Neuronal stem cell (in vitro differentiated cells): ENCODE measurements around the gene NUP62.

Source experiments
- DNase-seq: peaks from one replicate; pipeline ENCODE4 v3.0.0-alpha.2; 2013; ENCODE audit warnings: low spot score
- H2AFZ ChIP-seq: one replicate; pipeline ENCODE4 v1.6.1; 2013; ENCODE audit warnings: mild to moderate bottlenecking, low read length, inconsistent platforms
- H2AK5ac ChIP-seq: 2 replicates; pipeline ENCODE4 v1.6.1; 2013; ENCODE audit warnings: low read depth, mild to moderate bottlenecking, inconsistent platforms, low read length, moderate library complexity, mixed read lengths
- H2BK120ac ChIP-seq: 2 replicates; pipeline ENCODE4 v1.6.1; 2013; ENCODE audit warnings: low read depth, mild to moderate bottlenecking, inconsistent platforms, low read length, moderate library complexity, mixed read lengths
- H2BK12ac ChIP-seq: one replicate; pipeline ENCODE4 v1.6.1; 2013; ENCODE audit warnings: low read length, inconsistent platforms
- H2BK15ac ChIP-seq: 2 replicates; pipeline ENCODE4 v1.6.1; 2013; ENCODE audit warnings: mild to moderate bottlenecking, low read length, inconsistent platforms, mixed read lengths
- H2BK5ac ChIP-seq: one replicate; pipeline ENCODE4 v1.6.1; 2013; ENCODE audit warnings: inconsistent platforms, mild to moderate bottlenecking, low read length, moderate library complexity
- H3K14ac ChIP-seq: one replicate; pipeline ENCODE4 v1.6.1; 2013; ENCODE audit warnings: low read length, inconsistent platforms
- H3K18ac ChIP-seq: 2 replicates; pipeline ENCODE4 v1.6.1; 2013; ENCODE audit warnings: low read length, inconsistent platforms
- H3K23ac ChIP-seq: 2 replicates; pipeline ENCODE4 v1.6.1; 2013; ENCODE audit warnings: low read depth, mild to moderate bottlenecking, mixed read lengths, low read length, inconsistent platforms; ENCODE audit not compliant: poor library complexity
- H3K27ac ChIP-seq: replicated peaks from 3 replicates; pipeline ENCODE4 v1.5.1; 2013; ENCODE audit warnings: low read length, inconsistent platforms
- H3K27me3 ChIP-seq, 3 experiments: 2 replicates each; pipeline ENCODE4 v1.6.1; 2013; ENCODE audit warnings: low read length in 3 of 3, mild to moderate bottlenecking in 2 of 3, inconsistent platforms in 1 of 3, low read depth in 1 of 3, mixed read lengths in 1 of 3, moderate library complexity in 1 of 3; ENCODE audit not compliant: control insufficient read depth in 3 of 3, insufficient read depth in 3 of 3
- H3K36me3 ChIP-seq, 2 donors: replicated peaks in 1 of 2; 2 replicates each; pipeline ENCODE4 v1.6.1; 2013; ENCODE audit warnings: low read length in 2 of 2; ENCODE audit not compliant: control insufficient read depth in 2 of 2, insufficient read depth in 2 of 2
- H3K4ac ChIP-seq: 2 replicates; pipeline ENCODE4 v1.6.1; 2013; ENCODE audit warnings: inconsistent platforms, mild to moderate bottlenecking, low read length, moderate library complexity
- H3K4me1 ChIP-seq, 2 donors: 1 replicate in 1 of 2; 2 replicates in 1 of 2; pipeline ENCODE4 v1.6.1; 2013; ENCODE audit warnings: low read length in 2 of 2, low read depth in 1 of 2; ENCODE audit not compliant: control insufficient read depth in 2 of 2, insufficient read depth in 1 of 2
- H3K4me2 ChIP-seq: one replicate; pipeline ENCODE4 v1.6.1; 2013; ENCODE audit warnings: mild to moderate bottlenecking, low read length, inconsistent platforms; ENCODE audit not compliant: insufficient read depth, poor library complexity, severe bottlenecking
- H3K4me3 ChIP-seq, 2 donors: 2 replicates each; pipeline ENCODE4 v1.5.1; 2013; ENCODE audit warnings: low read length in 2 of 2, mild to moderate bottlenecking in 2 of 2, inconsistent platforms in 1 of 2, moderate library complexity in 1 of 2
- H3K79me1 ChIP-seq: one replicate; pipeline ENCODE4 v1.6.1; 2013; ENCODE audit warnings: low read depth, mild to moderate bottlenecking, inconsistent platforms, low read length, moderate library complexity
- H3K9ac ChIP-seq: one replicate; pipeline ENCODE4 v1.6.1; 2013; ENCODE audit warnings: mild to moderate bottlenecking, low read depth, low read length, inconsistent platforms; ENCODE audit not compliant: poor library complexity
- H3K9me3 ChIP-seq, 2 donors: replicated peaks in 1 of 2; 2 replicates each; pipeline versions ENCODE3 to v1.6.1; 2013; ENCODE audit warnings: low read length in 2 of 2, mild to moderate bottlenecking in 2 of 2, inconsistent platforms in 1 of 2, low read depth in 1 of 2, mixed read lengths in 1 of 2, moderate library complexity in 1 of 2; ENCODE audit not compliant: control insufficient read depth in 2 of 2, insufficient read depth in 1 of 2
- H4K8ac ChIP-seq: one replicate; pipeline ENCODE4 v1.6.1; 2013; ENCODE audit warnings: low read depth, mild to moderate bottlenecking, inconsistent platforms, low read length, moderate library complexity
- H4K91ac ChIP-seq: one replicate; pipeline ENCODE4 v1.6.1; 2013; ENCODE audit warnings: low read length, low read depth, mild to moderate bottlenecking, inconsistent platforms; ENCODE audit not compliant: poor library complexity
- WGBS, 2 donors: extraction: QIAGEN DNeasy Blood & Tissue Kit; methylation state at CpG; one replicate each; pipeline ENCODE4 v1.1.7; 2013; ENCODE audit warnings: missing lambda C conversion rate in 2 of 2, mixed read lengths in 1 of 2; ENCODE audit not compliant: insufficient read length in 2 of 2, insufficient replicate concordance in 1 of 2; ENCODE audit errors: extremely low coverage in 2 of 2; 5-methylcytosine and 5-hydroxymethylcytosine counted together

Gene NUP62

GRCh38 chr19:49976496-49976895 is 47.2 kb upstream of the NUP62 start:
- DNase-seq: no peak
- no peak overlapping the region for H2AK5ac ChIP-seq
- H3K36me3 ChIP-seq: peaks cover 0 to 2% of the 10 kb centered on the region in 2 donors
- no peaks in the 10 kb centered on the region for H3K4me1 ChIP-seq
- no peak overlapping the region for H3K18ac ChIP-seq
- H3K23ac ChIP-seq: no peak overlapping the region
- H3K9ac ChIP-seq: no peak overlapping the region
- H2AFZ ChIP-seq: no peak overlapping the region
- H3K27me3 ChIP-seq: no peaks in the 10 kb centered on the region
- H3K9me3 ChIP-seq: no peaks in the 10 kb centered on the region
- no peak overlapping the region for H2BK120ac ChIP-seq
- no peak overlapping the region for H4K8ac ChIP-seq
- H4K91ac ChIP-seq: no peak overlapping the region
- no peak overlapping the region for H3K27ac ChIP-seq
- H2BK5ac ChIP-seq: no peak overlapping the region
- WGBS, 2 donors: no CpG with 5 or more reads among the region's 3 CpGs
- H3K14ac ChIP-seq: no peak overlapping the region
- H3K4me2 ChIP-seq: no peak overlapping the region
- no peak overlapping the region for H3K4me3 ChIP-seq
- peaks cover 3% of the 10 kb centered on the region for H3K79me1 ChIP-seq
- H3K4ac ChIP-seq: no peak overlapping the region
- H2BK15ac ChIP-seq: no peak overlapping the region
- H2BK12ac ChIP-seq: no peak overlapping the region

GRCh38 chr19:49975051-49975450 is 45.7 kb upstream of the NUP62 start:
- no peaks in the 10 kb centered on the region for H3K27me3 ChIP-seq
- peaks cover 0 to 2% of the 10 kb centered on the region in 2 donors for H3K36me3 ChIP-seq
- H3K14ac ChIP-seq: no peak overlapping the region
- H3K4me2 ChIP-seq: no peak overlapping the region
- no peak overlapping the region for H4K8ac ChIP-seq
- no peak overlapping the region for H2BK120ac ChIP-seq
- no peak overlapping the region for H4K91ac ChIP-seq
- no peak overlapping the region for H3K23ac ChIP-seq
- no peak overlapping the region for H2AFZ ChIP-seq
- no peak overlapping the region for H3K9ac ChIP-seq
- H3K4me1 ChIP-seq: no peaks in the 10 kb centered on the region
- H3K9me3 ChIP-seq: no peaks in the 10 kb centered on the region
- H3K4me3 ChIP-seq: no peak overlapping the region
- H2BK15ac ChIP-seq: no peak overlapping the region
- no peak overlapping the region for H2BK5ac ChIP-seq
- H3K27ac ChIP-seq: no peak overlapping the region
- no peak overlapping the region for H2AK5ac ChIP-seq
- H2BK12ac ChIP-seq: no peak overlapping the region
- no CpG with 5 or more reads among the region's 7 CpGs for WGBS, 2 donors
- peaks cover 3% of the 10 kb centered on the region for H3K79me1 ChIP-seq
- peak overlapping the region; percentile 41 for H3K18ac ChIP-seq
- no peak for DNase-seq
- no peak overlapping the region for H3K4ac ChIP-seq

DNA sequence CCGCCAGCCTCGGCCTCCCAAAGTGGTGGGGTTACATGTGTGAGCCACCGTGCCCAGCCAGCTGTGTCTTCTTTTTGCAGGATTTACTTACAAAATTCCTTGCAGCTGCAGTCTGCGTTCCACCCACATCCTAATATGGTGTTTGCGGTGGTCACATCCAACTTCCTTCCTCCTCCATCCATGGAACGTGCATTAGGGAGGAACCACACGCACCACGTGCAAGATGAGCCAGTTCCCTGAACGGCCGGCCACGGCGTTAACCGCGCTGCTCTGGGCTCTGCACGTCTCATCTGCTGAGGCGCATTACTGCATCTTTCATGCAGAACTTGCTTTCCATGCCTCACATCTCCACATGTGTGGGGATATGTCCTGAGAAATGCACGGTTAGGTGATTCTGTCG is 44.7 kb upstream of the NUP62 start:
- peaks cover 0 to 2% of the 10 kb centered on the region in 2 donors for H3K36me3 ChIP-seq
- no peak overlapping the region for H4K91ac ChIP-seq
- peak overlapping the region; percentile 8 for H3K23ac ChIP-seq
- H3K27me3 ChIP-seq: no peaks in the 10 kb centered on the region
- no CpG with 5 or more reads among the region's 18 CpGs for WGBS, 2 donors
- H3K18ac ChIP-seq: no peak overlapping the region
- no peak overlapping the region for H2BK12ac ChIP-seq
- no peaks in the 10 kb centered on the region for H3K4me1 ChIP-seq
- H3K79me1 ChIP-seq: peaks cover 3% of the 10 kb centered on the region
- no peak overlapping the region for H2BK5ac ChIP-seq
- H2AFZ ChIP-seq: no peak overlapping the region
- no peak overlapping the region for H3K4ac ChIP-seq
- no peak overlapping the region for H3K27ac ChIP-seq
- no peak overlapping the region for H2BK15ac ChIP-seq
- no peaks in the 10 kb centered on the region for H3K9me3 ChIP-seq
- H2AK5ac ChIP-seq: no peak overlapping the region
- no peak for DNase-seq
- H3K9ac ChIP-seq: no peak overlapping the region
- H4K8ac ChIP-seq: no peak overlapping the region
- H3K4me2 ChIP-seq: no peak overlapping the region
- H3K4me3 ChIP-seq: no peak overlapping the region
- peak overlapping the region; percentile 71 for H3K14ac ChIP-seq
- no peak overlapping the region for H2BK120ac ChIP-seq

DNA sequence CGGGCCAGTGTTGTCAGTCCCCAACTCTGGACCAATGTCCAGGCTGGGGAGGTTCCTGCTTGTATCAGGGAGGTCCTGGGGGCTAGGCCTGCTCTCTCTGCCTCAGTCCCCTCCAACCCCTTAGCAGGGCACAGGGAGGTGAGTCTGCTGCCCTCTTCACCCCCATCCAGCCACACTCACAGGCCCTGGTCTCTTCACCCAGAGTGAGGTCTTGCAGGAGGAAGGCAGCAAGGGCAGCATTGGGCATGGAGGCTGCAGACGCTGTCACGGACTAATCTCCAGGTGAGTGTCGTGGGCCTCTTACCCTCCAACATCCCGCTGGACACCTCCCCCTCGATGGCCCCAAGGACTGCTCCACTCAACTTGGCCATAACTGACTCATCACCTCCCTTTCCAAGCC is 43.5 kb upstream of the NUP62 start:
- Histone ChIP-seq H3K4me1 (no peaks in the 10 kb centered on the region), H2BK5ac (no peak overlapping the region), H3K9ac (no peak overlapping the region), H3K4me2 (no peak overlapping the region), H2BK120ac (no peak overlapping the region), H3K4me3 (peak overlapping the region in 1 of 2 donors; percentile 18), H2BK12ac (no peak overlapping the region), H3K4ac (no peak overlapping the region), H4K91ac (no peak overlapping the region), H3K9me3 (no peaks in the 10 kb centered on the region), H2AK5ac (no peak overlapping the region), H3K79me1 (peaks cover 3% of the 10 kb centered on the region), H3K14ac (no peak overlapping the region), H4K8ac (no peak overlapping the region), H3K27ac (no peak overlapping the region), H2BK15ac (no peak overlapping the region), H2AFZ (no peak overlapping the region), H3K27me3 (no peaks in the 10 kb centered on the region), H3K23ac (no peak overlapping the region), H3K18ac (no peak overlapping the region), H3K36me3 (peaks cover 0 to 2% of the 10 kb centered on the region in 2 donors)
- WGBS, 2 donors: no CpG with 5 or more reads among the region's 6 CpGs
- no peak for DNase-seq
